ENCODE results near the gene HCN4.
A peak's percentile ranks its signal among the peaks of the same experiment; 100 is the strongest.

Gene HCN4

GRCh38 chr15:73322665-73323373, 45.9 kb downstream of the HCN4 start:
- no peaks in the 10 kb centered on the region for H3K79me2 ChIP-seq (ENCODE audit: control insufficient read depth, insufficient read depth, low read length)
- H3K4me3 ChIP-seq (ENCODE audit: low read length): no peak overlapping the region
- no peak for DNase-seq
- H3K9ac ChIP-seq (ENCODE audit: low read length): no peak overlapping the region
- no peak overlapping the region for H2BK15ac ChIP-seq (replicated peaks; ENCODE audit: low read depth)
- H3K23ac ChIP-seq (ENCODE audit: low read length): no peak overlapping the region
- H3K56ac ChIP-seq (ENCODE audit: low read length): no peak overlapping the region
- no peak overlapping the region for H4K8ac ChIP-seq (ENCODE audit: low read depth, low read length)
- no peak overlapping the region for H3K4ac ChIP-seq (ENCODE audit: low read depth, low read length)
- H3K4me1 ChIP-seq (ENCODE audit: control insufficient read depth, low read depth, low read length): no peaks in the 10 kb centered on the region
- H2AK5ac ChIP-seq (ENCODE audit: low read length): no peak overlapping the region
- H2BK120ac ChIP-seq (ENCODE audit: low read depth, low read length): no peak overlapping the region
- no peaks in the 10 kb centered on the region for H3K27me3 ChIP-seq (ENCODE audit: insufficient read depth, low read length, poor library complexity)
- no peak overlapping the region for H3K18ac ChIP-seq (ENCODE audit: low read length)
- H3K79me1 ChIP-seq (ENCODE audit: low read length): no peaks in the 10 kb centered on the region
- no peak overlapping the region for H3K27ac ChIP-seq (ENCODE audit: low read depth, low read length)
- no CpG with 5 or more reads among the region's 38 CpGs for WGBS (ENCODE audit: extremely low coverage, insufficient coverage, low lambda C conversion rate)
- no peak overlapping the region for H2BK5ac ChIP-seq (ENCODE audit: low read length)
- H3K36me3 ChIP-seq (ENCODE audit: control insufficient read depth, insufficient read depth, low read length): no peaks in the 10 kb centered on the region
- no peak overlapping the region for H4K5ac ChIP-seq (ENCODE audit: low read length)
- H3K4me2 ChIP-seq (ENCODE audit: low read length): no peak overlapping the region

GRCh38 chr15:73321496-73322450, 47.0 kb downstream of the HCN4 start:
- DNase-seq: no peak
- H3K56ac ChIP-seq (ENCODE audit: low read length): no peak overlapping the region
- no peak overlapping the region for H2AK5ac ChIP-seq (ENCODE audit: low read length)
- no peaks in the 10 kb centered on the region for H3K79me2 ChIP-seq (ENCODE audit: control insufficient read depth, insufficient read depth, low read length)
- no peaks in the 10 kb centered on the region for H3K79me1 ChIP-seq (ENCODE audit: low read length)
- no peak overlapping the region for H4K8ac ChIP-seq (ENCODE audit: low read depth, low read length)
- WGBS (ENCODE audit: extremely low coverage, insufficient coverage, low lambda C conversion rate): no CpG with 5 or more reads among the region's 17 CpGs
- H2BK120ac ChIP-seq (ENCODE audit: low read depth, low read length): no peak overlapping the region
- H3K27ac ChIP-seq (ENCODE audit: low read depth, low read length): no peak overlapping the region
- no peak overlapping the region for H3K9ac ChIP-seq (ENCODE audit: low read length)
- H2BK15ac ChIP-seq (replicated peaks; ENCODE audit: low read depth): no peak overlapping the region
- H3K18ac ChIP-seq (ENCODE audit: low read length): no peak overlapping the region
- no peak overlapping the region for H2BK5ac ChIP-seq (ENCODE audit: low read length)
- no peak overlapping the region for H3K4me3 ChIP-seq (ENCODE audit: low read length)
- H3K4ac ChIP-seq (ENCODE audit: low read depth, low read length): no peak overlapping the region
- H3K36me3 ChIP-seq (ENCODE audit: control insufficient read depth, insufficient read depth, low read length): no peaks in the 10 kb centered on the region
- H3K4me1 ChIP-seq (ENCODE audit: control insufficient read depth, low read depth, low read length): no peaks in the 10 kb centered on the region
- no peak overlapping the region for H3K23ac ChIP-seq (ENCODE audit: low read length)
- no peaks in the 10 kb centered on the region for H3K27me3 ChIP-seq (ENCODE audit: insufficient read depth, low read length, poor library complexity)
- H4K5ac ChIP-seq (ENCODE audit: low read length): no peak overlapping the region
- no peak overlapping the region for H3K4me2 ChIP-seq (ENCODE audit: low read length)

- no peaks in the 10 kb centered on the region for H3K36me3 ChIP-seq (ENCODE audit: control insufficient read depth, insufficient read depth, low read length)
- no peak overlapping the region for H2BK5ac ChIP-seq (ENCODE audit: low read length)
- no peak overlapping the region for H2BK15ac ChIP-seq (replicated peaks; ENCODE audit: low read depth)
- no peak overlapping the region for H3K27ac ChIP-seq (ENCODE audit: low read depth, low read length)
- H3K4me2 ChIP-seq (ENCODE audit: low read length): no peak overlapping the region
- DNase-seq: no peak
- H3K4ac ChIP-seq (ENCODE audit: low read depth, low read length): no peak overlapping the region
- no peak overlapping the region for H3K18ac ChIP-seq (ENCODE audit: low read length)
- no peaks in the 10 kb centered on the region for H3K79me2 ChIP-seq (ENCODE audit: control insufficient read depth, insufficient read depth, low read length)
- no peak overlapping the region for H2AK5ac ChIP-seq (ENCODE audit: low read length)
- H3K4me3 ChIP-seq (ENCODE audit: low read length): no peak overlapping the region
- WGBS (ENCODE audit: extremely low coverage, insufficient coverage, low lambda C conversion rate): no CpG with 5 or more reads among the region's 3 CpGs
- no peaks in the 10 kb centered on the region for H3K27me3 ChIP-seq (ENCODE audit: insufficient read depth, low read length, poor library complexity)
- H4K5ac ChIP-seq (ENCODE audit: low read length): no peak overlapping the region
- H4K8ac ChIP-seq (ENCODE audit: low read depth, low read length): no peak overlapping the region
- no peaks in the 10 kb centered on the region for H3K79me1 ChIP-seq (ENCODE audit: low read length)
- H2BK120ac ChIP-seq (ENCODE audit: low read depth, low read length): no peak overlapping the region
- no peaks in the 10 kb centered on the region for H3K4me1 ChIP-seq (ENCODE audit: control insufficient read depth, low read depth, low read length)
- no peak overlapping the region for H3K9ac ChIP-seq (ENCODE audit: low read length)
- H3K56ac ChIP-seq (ENCODE audit: low read length): no peak overlapping the region
- H3K23ac ChIP-seq (ENCODE audit: low read length): no peak overlapping the region
These were observed 48.1 kb downstream of the HCN4 start for GRCh38 chr15:73320619-73321180.

GRCh38 chr15:73319460-73320245, 49.1 kb downstream of the HCN4 start:
- H4K8ac ChIP-seq (ENCODE audit: low read depth, low read length): no peak overlapping the region

GRCh38 chr15:73318463-73319351, 50.1 kb downstream of the HCN4 start:
- no peak overlapping the region for H3K18ac ChIP-seq (ENCODE audit: low read length)
- no peak overlapping the region for H3K9ac ChIP-seq (ENCODE audit: low read length)
- H3K4me2 ChIP-seq (ENCODE audit: low read length): no peak overlapping the region
- H3K23ac ChIP-seq (ENCODE audit: low read length): no peak overlapping the region
- no peak overlapping the region for H3K4ac ChIP-seq (ENCODE audit: low read depth, low read length)
- no peak overlapping the region for H3K4me3 ChIP-seq (ENCODE audit: low read length)
- no peak overlapping the region for H2BK5ac ChIP-seq (ENCODE audit: low read length)
- H3K27me3 ChIP-seq (ENCODE audit: insufficient read depth, low read length, poor library complexity): no peaks in the 10 kb centered on the region
- H3K27ac ChIP-seq (ENCODE audit: low read depth, low read length): no peak overlapping the region
- no peaks in the 10 kb centered on the region for H3K36me3 ChIP-seq (ENCODE audit: control insufficient read depth, insufficient read depth, low read length)
- H4K8ac ChIP-seq (ENCODE audit: low read depth, low read length): no peak overlapping the region
- no peaks in the 10 kb centered on the region for H3K79me1 ChIP-seq (ENCODE audit: low read length)
- H3K56ac ChIP-seq (ENCODE audit: low read length): no peak overlapping the region
- no peak overlapping the region for H2BK120ac ChIP-seq (ENCODE audit: low read depth, low read length)
- H2AK5ac ChIP-seq (ENCODE audit: low read length): no peak overlapping the region
- DNase-seq: peak; percentile 77
- no peak overlapping the region for H4K5ac ChIP-seq (ENCODE audit: low read length)
- no peak overlapping the region for H2BK15ac ChIP-seq (replicated peaks; ENCODE audit: low read depth)
- H3K4me1 ChIP-seq (ENCODE audit: control insufficient read depth, low read depth, low read length): no peaks in the 10 kb centered on the region
- WGBS (ENCODE audit: extremely low coverage, insufficient coverage, low lambda C conversion rate): no CpG with 5 or more reads among the region's 42 CpGs
- no peaks in the 10 kb centered on the region for H3K79me2 ChIP-seq (ENCODE audit: control insufficient read depth, insufficient read depth, low read length)

More at GRCh38 chr15:73319460-73320245, 49.1 kb downstream of the HCN4 start:
- H3K27me3 ChIP-seq (ENCODE audit: insufficient read depth, low read length, poor library complexity): no peaks in the 10 kb centered on the region
- no peaks in the 10 kb centered on the region for H3K79me2 ChIP-seq (ENCODE audit: control insufficient read depth, insufficient read depth, low read length)
- DNase-seq: no peak
- no peaks in the 10 kb centered on the region for H3K79me1 ChIP-seq (ENCODE audit: low read length)
- H4K5ac ChIP-seq (ENCODE audit: low read length): no peak overlapping the region
- H3K18ac ChIP-seq (ENCODE audit: low read length): no peak overlapping the region
- no peak overlapping the region for H3K9ac ChIP-seq (ENCODE audit: low read length)
- no peak overlapping the region for H2BK5ac ChIP-seq (ENCODE audit: low read length)
- no peak overlapping the region for H3K4me2 ChIP-seq (ENCODE audit: low read length)
- H2BK15ac ChIP-seq (replicated peaks; ENCODE audit: low read depth): no peak overlapping the region
- H3K4me3 ChIP-seq (ENCODE audit: low read length): no peak overlapping the region
- H3K27ac ChIP-seq (ENCODE audit: low read depth, low read length): no peak overlapping the region
- no peak overlapping the region for H2AK5ac ChIP-seq (ENCODE audit: low read length)
- H3K56ac ChIP-seq (ENCODE audit: low read length): no peak overlapping the region
- no peak overlapping the region for H3K4ac ChIP-seq (ENCODE audit: low read depth, low read length)
- H3K23ac ChIP-seq (ENCODE audit: low read length): no peak overlapping the region
- no peak overlapping the region for H2BK120ac ChIP-seq (ENCODE audit: low read depth, low read length)
- no CpG with 5 or more reads among the region's 8 CpGs for WGBS (ENCODE audit: extremely low coverage, insufficient coverage, low lambda C conversion rate)
- no peaks in the 10 kb centered on the region for H3K36me3 ChIP-seq (ENCODE audit: control insufficient read depth, insufficient read depth, low read length)
- no peaks in the 10 kb centered on the region for H3K4me1 ChIP-seq (ENCODE audit: control insufficient read depth, low read depth, low read length)

Measured in mesendoderm (in vitro differentiated cells).